Spleen (tissue), 11 donors: Measurements from ENCODE around the gene NDUFS2. TPM values are rescaled to one million over a fixed set of nuclear protein-coding genes. Genes with fewer than 3 reads are reported as not detected.

ENCODE experiments used
- DNase-seq: peaks from one replicate; pipeline ENCODE4 v3.0.0-alpha.2; 2020
- H3K27ac ChIP-seq, 8 donors: fragments of 200-600 bp; sonication (generic) in 7 of 8; 1 replicate in 4 of 8; 2 replicates in 4 of 8; pipeline versions ENCODE4 v1.5.0 to v1.8.0; 2016 to 2021; ENCODE audit warnings: inconsistent platforms in 4 of 8, mild to moderate bottlenecking in 4 of 8, moderate library complexity in 1 of 8
- H3K27me3 ChIP-seq, 7 donors: fragments of 200-600 bp; sonication (generic) in 6 of 7; replicated peaks in 1 of 7; 1 replicate in 4 of 7; 2 replicates in 3 of 7; pipeline versions ENCODE4 v1.5.0 to v1.8.0; 2016 to 2021; ENCODE audit warnings: inconsistent platforms in 3 of 7, mild to moderate bottlenecking in 1 of 7
- H3K36me3 ChIP-seq, 6 donors: fragments of 200-600 bp; sonication (generic) in 5 of 6; 1 replicate in 4 of 6; 2 replicates in 2 of 6; pipeline versions ENCODE4 v1.5.0 to v1.8.0; 2016 to 2021; ENCODE audit warnings: inconsistent platforms in 2 of 6
- H3K4me1 ChIP-seq, 6 donors: fragments of 200-600 bp; sonication (generic) in 5 of 6; 1 replicate in 3 of 6; 2 replicates in 3 of 6; pipeline versions ENCODE4 v1.5.0 to v1.8.0; 2016 to 2021; ENCODE audit warnings: inconsistent platforms in 3 of 6
- H3K4me3 ChIP-seq, 8 donors: fragments of 200-600 bp; sonication (generic) in 7 of 8; 1 replicate in 4 of 8; 2 replicates in 4 of 8; pipeline versions ENCODE4 v1.5.0 to v1.8.0; 2016 to 2021; ENCODE audit warnings: inconsistent platforms in 4 of 8, mild to moderate bottlenecking in 4 of 8, moderate library complexity in 2 of 8
- H3K9me3 ChIP-seq, 8 donors: fragments of 200-600 bp; sonication (generic) in 7 of 8; 1 replicate in 4 of 8; 2 replicates in 4 of 8; pipeline versions ENCODE4 v1.5.0 to v1.8.0; 2016 to 2021; ENCODE audit warnings: inconsistent platforms in 4 of 8
- CTCF ChIP-seq, 11 experiments: fragments of 200-600 bp in 7 of 11; fragments of 450-650 bp in 4 of 11; sonication (generic) in 4 of 11; IDR thresholded peaks in 8 of 11; conservative IDR thresholded peaks in 3 of 11; 1 replicate in 7 of 11; 2 replicates in 4 of 11; pipeline versions ENCODE4 v1.4.0 to v1.8.0; 2016 to 2021; ENCODE audit warnings: antibody characterized with exemption in 11 of 11, inconsistent platforms in 4 of 11, mild to moderate bottlenecking in 1 of 11
- POLR2A ChIP-seq, 3 donors: fragments of 450-650 bp; IDR thresholded peaks; one replicate each; pipeline ENCODE4 v1.5.1; 2017; ENCODE audit warnings: antibody characterized with exemption in 3 of 3, mild to moderate bottlenecking in 1 of 3
- POLR2AphosphoS5 ChIP-seq, 3 donors: sonication (generic); formaldehyde crosslinking; IDR thresholded peaks; one replicate each; pipeline ENCODE4 v1.5.1; 2017; ENCODE audit warnings: antibody characterized with exemption in 3 of 3
- WGBS, 5 donors: extraction: QIAGEN DNeasy Blood & Tissue Kit in 3 of 5; methylation state at CpG; one replicate each; pipeline versions ENCODE4 v1.1.5 to v1.1.7; 2013 to 2018; 5-methylcytosine and 5-hydroxymethylcytosine counted together
- intact Hi-C: fragments of 100-400 bp; cut with DNase I; formaldehyde crosslinking; loops from one replicate; pipeline ENCODE4 v1.15.0; 2023; ENCODE audit warnings: low total_unique reads
- polyA plus RNA-seq, 3 donors: library from polyadenylated mRNA; stranded (reverse); fragments of 200-250 nt; gene quantifications; one replicate each; pipeline ENCODE4 v1.2.1, GENCODE V29; 2013
- total RNA-seq, 7 donors: library from RNA; depleted of rRNA in 3 of 7; stranded (reverse); fragments of >200 nt in 3 of 7; fragmentation: NEBNext Ultra II Directional in 4 of 7; extraction: Animal tissue kit (Norgen Biotek cat#: 25700) in 4 of 7; gene quantifications; one replicate each; pipeline versions ENCODE4 v1.1.0 to v1.2.1, GENCODE V29; 2016 to 2021
- donor health status: healthy with polysubstance abuse.
- donor health status: DM: no; HTN: no; CAD: no; lungs with moderate emphysema.
- donor health status: DM: no; HTN: no; CAD: no.
- donor health status: Bipolar disorder and iron deficiency.
- donor health status: healthy.
- donor health status: DM: no; HTN: no; CAD: no.
- donor health status: DM: yes; HTN: yes; CAD: no.

NDUFS2 gene
- total and polyA plus RNA-seq, 10 donors: 27.0 to 110 (median 83.6) TPM

DNA sequence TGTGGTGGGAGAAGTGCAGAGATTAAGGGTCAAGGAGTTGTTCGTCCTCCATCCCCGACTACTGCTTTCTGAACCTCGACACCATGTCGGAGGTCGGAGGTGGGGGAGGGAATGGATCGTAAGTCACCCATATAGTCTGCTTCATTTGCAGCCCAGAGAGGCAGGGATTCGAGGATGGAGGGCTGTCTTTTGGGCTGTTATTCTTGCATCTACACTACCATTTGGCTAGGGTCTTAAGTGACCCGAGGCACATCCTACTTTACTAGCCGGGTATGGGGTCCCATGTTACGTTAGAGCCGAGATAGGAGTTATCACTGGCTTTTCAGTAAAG is 42.3 kb upstream of the NDUFS2 start:
- Histone ChIP-seq H3K9me3 (no peaks in the 10 kb centered on the region), H3K4me1 (peaks cover 23 to 67% (median 47%) of the 10 kb centered on the region in 6 donors), H3K36me3 (peaks cover 0 to 66% (median 31%) of the 10 kb centered on the region in 6 donors), H3K4me3 (peak overlapping the region; percentile 64 to 99 (median 94)), H3K27ac (peak overlapping the region; percentile 69 to 92 (median 88)), H3K27me3 (no peaks in the 10 kb centered on the region)
- intact Hi-C loops: no loop called here
- WGBS, 5 donors: 12 to 40% (median 16%) methylated on average over 6 to 11 of the region's 11 CpGs
- DNase-seq: no peak
- TF ChIP-seq POLR2A (IDR thresholded peaks at IDR 0.05): no peak

DNA sequence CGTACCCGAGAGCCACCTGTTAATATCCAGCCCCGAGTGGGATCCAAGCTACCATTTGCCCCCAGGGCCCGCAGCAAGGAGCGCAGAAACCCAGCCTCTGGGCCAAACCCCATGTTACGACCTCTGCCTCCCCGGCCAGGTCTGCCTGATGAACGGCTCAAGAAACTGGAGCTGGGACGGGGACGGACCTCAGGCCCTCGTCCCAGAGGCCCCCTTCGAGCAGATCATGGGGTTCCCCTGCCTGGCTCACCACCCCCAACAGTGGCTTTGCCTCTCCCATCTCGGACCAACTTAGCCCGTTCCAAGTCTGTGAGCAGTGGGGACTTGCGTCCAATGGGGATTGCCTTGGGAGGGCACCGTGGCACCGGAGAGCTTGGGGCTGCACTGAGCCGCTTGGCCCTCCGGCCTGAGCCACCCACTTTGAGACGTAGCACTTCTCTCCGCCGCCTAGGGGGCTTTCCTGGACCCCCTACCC is 41.5 kb upstream of the NDUFS2 start:
- DNase-seq: peak; percentile 81
- TF ChIP-seq CTCF (IDR thresholded peaks at IDR 0.05 in 8 of 11, conservative IDR thresholded peaks at IDR 0.05 in 3 of 11) (no peak), POLR2A (IDR thresholded peaks at IDR 0.05) (no peak), POLR2AphosphoS5 (IDR thresholded peaks at IDR 0.05) (peak in 1 of 3 donors; percentile 12)
- Histone ChIP-seq H3K4me1 (peaks cover 22 to 67% (median 47%) of the 10 kb centered on the region in 6 donors), H3K27me3 (no peaks in the 10 kb centered on the region), H3K4me3 (peak overlapping the region in 2 of 8 donors; percentile 93 to 96), H3K9me3 (no peaks in the 10 kb centered on the region), H3K27ac (no peak overlapping the region), H3K36me3 (peaks cover 0 to 70% (median 31%) of the 10 kb centered on the region in 6 donors)
- intact Hi-C loops: no loop called here
- 95 to 97% (median 96%) methylated on average over 22 of the region's 22 CpGs for WGBS, 5 donors

DNA sequence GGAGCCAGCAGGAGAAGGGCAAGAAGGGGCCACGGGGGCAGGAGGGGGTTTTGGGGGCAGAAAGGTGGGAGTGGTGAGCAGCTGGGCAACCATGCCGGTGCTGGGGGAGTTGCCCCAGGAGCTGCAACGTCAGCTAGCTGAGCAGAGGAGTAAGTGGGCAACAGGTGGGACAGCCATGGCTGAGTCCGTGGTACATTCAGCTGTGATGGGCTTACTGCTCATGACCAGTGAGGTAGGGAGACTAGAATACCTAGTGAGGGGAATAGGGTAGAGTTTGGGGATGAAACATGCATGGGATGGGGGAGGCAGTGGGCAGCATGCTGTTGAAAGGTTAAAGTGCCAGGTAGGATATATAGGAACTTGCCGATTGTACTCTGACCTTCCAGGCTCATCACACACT is 40.5 kb upstream of the NDUFS2 start:
- Histone ChIP-seq H3K4me3 (no peak overlapping the region), H3K27ac (peak overlapping the region in 1 of 8 donors; percentile 25), H3K36me3 (peaks cover 0 to 69% (median 31%) of the 10 kb centered on the region in 6 donors), H3K9me3 (no peaks in the 10 kb centered on the region), H3K27me3 (no peaks in the 10 kb centered on the region), H3K4me1 (peaks cover 22 to 69% (median 48%) of the 10 kb centered on the region in 6 donors)
- TF ChIP-seq POLR2A (IDR thresholded peaks at IDR 0.05) (no peak), POLR2AphosphoS5 (IDR thresholded peaks at IDR 0.05) (no peak)
- no peak for DNase-seq
- intact Hi-C loops: no loop called here
- 85 to 93% (median 91%) methylated on average over 5 of the region's 5 CpGs for WGBS, 5 donors

DNA sequence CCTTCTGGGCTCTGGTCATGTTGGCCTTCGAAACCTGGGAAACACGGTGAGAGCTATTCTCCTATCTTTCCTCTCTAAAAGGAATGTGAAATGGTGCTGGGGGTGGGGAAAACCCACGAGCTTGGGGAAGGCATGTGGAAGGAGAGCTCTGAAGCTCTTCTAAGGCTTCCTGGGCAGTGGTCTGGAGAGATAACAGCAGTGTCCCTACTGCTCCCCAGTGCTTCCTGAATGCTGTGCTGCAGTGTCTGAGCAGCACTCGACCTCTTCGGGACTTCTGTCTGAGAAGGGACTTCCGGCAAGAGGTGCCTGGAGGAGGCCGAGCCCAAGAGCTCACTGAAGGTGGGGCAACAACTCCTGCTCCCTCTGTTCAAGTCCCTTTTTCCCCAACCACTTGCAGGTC is 40.1 kb upstream of the NDUFS2 start:
- TF ChIP-seq POLR2AphosphoS5 (IDR thresholded peaks at IDR 0.05) (no peak), POLR2A (IDR thresholded peaks at IDR 0.05) (no peak), CTCF (IDR thresholded peaks at IDR 0.05 in 8 of 11, conservative IDR thresholded peaks at IDR 0.05 in 3 of 11) (no peak)
- peaks cover 26 to 73% (median 52%) of the 10 kb centered on the region in 6 donors for H3K4me1 ChIP-seq

DNA sequence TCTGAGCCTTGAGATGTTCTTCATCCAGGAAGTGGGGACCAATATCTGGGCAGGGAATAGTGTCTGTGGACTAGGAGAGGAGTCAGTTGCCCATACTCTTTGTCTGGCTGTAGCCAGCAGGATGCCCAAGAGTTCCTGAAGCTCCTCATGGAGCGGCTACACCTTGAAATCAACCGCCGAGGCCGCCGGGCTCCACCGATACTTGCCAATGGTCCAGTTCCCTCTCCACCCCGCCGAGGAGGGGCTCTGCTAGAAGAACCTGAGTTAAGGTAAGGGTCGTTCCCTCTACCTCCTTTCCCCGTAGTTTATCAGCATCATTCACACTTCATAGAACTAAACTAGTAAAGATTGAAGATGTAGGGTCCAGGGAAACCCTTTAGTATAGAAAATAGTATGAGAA is 39.4 kb upstream of the NDUFS2 start:
- no peak overlapping the region for H3K4me3 ChIP-seq
- H3K36me3 ChIP-seq: peaks cover 0 to 57% (median 28%) of the 10 kb centered on the region in 6 donors
- peak; percentile 69 for DNase-seq
- H3K9me3 ChIP-seq: no peaks in the 10 kb centered on the region
- WGBS, 5 donors: 94 to 97% (median 95%) methylated on average over 10 of the region's 10 CpGs
- H3K27me3 ChIP-seq: no peaks in the 10 kb centered on the region
- no peak for TF ChIP-seq CTCF (IDR thresholded peaks at IDR 0.05 in 8 of 11, conservative IDR thresholded peaks at IDR 0.05 in 3 of 11)
- no peak for TF ChIP-seq POLR2AphosphoS5 (IDR thresholded peaks at IDR 0.05)
- TF ChIP-seq POLR2A (IDR thresholded peaks at IDR 0.05): no peak
- peaks cover 30 to 80% (median 60%) of the 10 kb centered on the region in 6 donors for H3K4me1 ChIP-seq
- no peak overlapping the region for H3K27ac ChIP-seq
- intact Hi-C loops: no loop called here

More for the DNA sequence above, 40.1 kb upstream of the NDUFS2 start:
- peak overlapping the region in 2 of 8 donors; percentile 2 to 25 for H3K27ac ChIP-seq
- no peak overlapping the region for H3K4me3 ChIP-seq
- 74 to 85% (median 80%) methylated on average over 7 of the region's 7 CpGs for WGBS, 5 donors
- H3K27me3 ChIP-seq: no peaks in the 10 kb centered on the region
- intact Hi-C loops: no loop called here
- H3K36me3 ChIP-seq: peaks cover 0 to 65% (median 30%) of the 10 kb centered on the region in 6 donors
- DNase-seq: no peak
- H3K9me3 ChIP-seq: no peaks in the 10 kb centered on the region
